Fibroblast of pulmonary artery (primary cell): ENCODE measurements around the gene NFE2L2.

Experiments
- DNase-seq: peaks from one replicate; pipeline ENCODE4 v3.0.0-alpha.2; 2010; ENCODE audit warnings: low read depth
- H3K4me3 ChIP-seq: replicated peaks from 2 replicates; pipeline ENCODE4 v1.5.1; 2011; ENCODE audit warnings: low read depth, mild to moderate bottlenecking, control low read depth, low read length, moderate library complexity
- TF ChIP-seq, protein P1 (sequence below): IDR thresholded peaks from 2 replicates; pipeline ENCODE4 v1.5.1; 2011; ENCODE audit warnings: mild to moderate bottlenecking, control low read depth, low read length, inconsistent platforms; ENCODE audit errors: missing control alignments

NFE2L2 gene

DNA sequence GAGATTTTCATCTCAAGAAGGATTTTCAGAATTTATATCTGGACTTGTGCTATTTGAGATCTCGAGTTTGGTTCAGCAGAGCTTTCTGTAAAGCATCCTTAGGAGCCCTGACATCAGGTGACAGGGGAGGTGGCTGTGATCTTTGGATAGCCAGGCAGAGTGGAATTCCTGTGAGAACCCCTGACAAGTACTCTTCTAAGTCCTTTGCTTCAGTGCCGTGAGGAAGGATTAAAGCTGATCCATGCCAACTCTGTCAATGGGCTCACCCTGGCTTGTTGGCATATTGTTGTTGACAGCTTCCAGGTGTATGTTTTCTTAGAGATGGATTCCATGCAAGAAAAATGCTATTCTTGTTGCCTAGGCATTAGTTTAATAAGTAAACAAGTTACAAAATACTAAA lies 38.0 kb upstream of the NFE2L2 start:
- TF ChIP-seq, protein P1, sequence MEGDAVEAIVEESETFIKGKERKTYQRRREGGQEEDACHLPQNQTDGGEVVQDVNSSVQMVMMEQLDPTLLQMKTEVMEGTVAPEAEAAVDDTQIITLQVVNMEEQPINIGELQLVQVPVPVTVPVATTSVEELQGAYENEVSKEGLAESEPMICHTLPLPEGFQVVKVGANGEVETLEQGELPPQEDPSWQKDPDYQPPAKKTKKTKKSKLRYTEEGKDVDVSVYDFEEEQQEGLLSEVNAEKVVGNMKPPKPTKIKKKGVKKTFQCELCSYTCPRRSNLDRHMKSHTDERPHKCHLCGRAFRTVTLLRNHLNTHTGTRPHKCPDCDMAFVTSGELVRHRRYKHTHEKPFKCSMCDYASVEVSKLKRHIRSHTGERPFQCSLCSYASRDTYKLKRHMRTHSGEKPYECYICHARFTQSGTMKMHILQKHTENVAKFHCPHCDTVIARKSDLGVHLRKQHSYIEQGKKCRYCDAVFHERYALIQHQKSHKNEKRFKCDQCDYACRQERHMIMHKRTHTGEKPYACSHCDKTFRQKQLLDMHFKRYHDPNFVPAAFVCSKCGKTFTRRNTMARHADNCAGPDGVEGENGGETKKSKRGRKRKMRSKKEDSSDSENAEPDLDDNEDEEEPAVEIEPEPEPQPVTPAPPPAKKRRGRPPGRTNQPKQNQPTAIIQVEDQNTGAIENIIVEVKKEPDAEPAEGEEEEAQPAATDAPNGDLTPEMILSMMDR: no peak
- H3K4me3 ChIP-seq: no peak overlapping the region
- no peak for DNase-seq

DNA sequence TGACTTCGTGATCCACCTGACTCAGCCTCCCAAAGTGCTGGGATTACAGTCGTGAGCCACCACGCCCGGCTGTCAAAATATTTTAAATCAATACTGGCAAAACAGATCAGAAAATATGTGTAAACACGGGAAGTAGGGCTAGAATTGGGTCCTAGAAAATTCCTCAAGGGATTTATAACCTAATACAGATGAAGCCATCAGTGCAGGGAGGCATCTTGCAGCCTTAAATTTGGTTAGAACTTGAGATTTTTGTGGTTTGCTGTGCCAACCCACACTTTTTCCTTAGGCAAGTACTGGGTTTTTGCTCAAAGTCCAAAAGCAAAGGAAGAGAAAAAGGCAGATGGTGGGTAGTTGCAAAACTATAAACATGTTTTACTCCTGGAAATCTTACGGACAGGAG lies 33.7 kb upstream of the NFE2L2 start:
- TF ChIP-seq, protein P1: no peak
- DNase-seq: no peak
- H3K4me3 ChIP-seq: no peak overlapping the region

DNA sequence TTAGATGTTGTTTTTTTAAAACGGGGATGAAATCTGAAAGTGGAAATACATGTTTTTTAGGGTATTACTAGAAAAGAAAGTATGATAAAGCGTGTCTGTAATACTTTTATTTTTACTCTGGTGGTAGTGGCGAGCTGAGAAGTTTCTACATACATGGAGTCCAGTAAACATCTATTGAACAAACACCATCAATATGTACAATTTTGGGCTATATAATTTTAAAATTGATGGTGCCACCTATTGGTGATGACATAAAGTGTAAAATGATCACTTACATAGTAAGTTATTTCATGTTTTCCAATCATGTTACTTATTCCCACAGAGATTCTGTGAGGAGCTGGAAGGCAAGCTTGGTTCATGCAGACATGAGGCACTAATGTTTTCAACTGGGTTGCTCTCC lies 31.5 kb upstream of the NFE2L2 start:
- peak overlapping the region; percentile 0 for H3K4me3 ChIP-seq
- DNase-seq: peak; percentile 54
- TF ChIP-seq, protein P1: peak; percentile 35

DNA sequence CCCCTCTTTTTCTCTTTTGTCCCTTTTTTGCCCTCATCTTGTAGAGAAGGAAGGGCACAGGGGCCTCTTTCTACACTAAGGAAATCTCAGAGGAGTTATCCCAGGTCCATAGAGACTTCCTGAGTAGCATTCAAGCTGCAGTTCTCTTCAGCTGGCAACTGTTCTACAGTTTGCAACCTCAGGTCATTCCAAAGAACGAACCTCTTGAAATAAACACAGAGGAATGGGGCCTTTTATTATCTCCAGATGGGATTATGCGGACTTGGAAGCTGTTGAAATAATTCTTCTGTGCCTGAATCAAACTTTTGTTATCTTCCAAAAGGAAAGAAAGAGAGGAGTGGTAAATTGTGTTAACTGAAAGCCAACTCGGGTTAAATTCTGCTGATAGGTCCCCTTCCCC lies 31.0 kb upstream of the NFE2L2 start:
- TF ChIP-seq, protein P1: no peak
- peak overlapping the region; percentile 0 for H3K4me3 ChIP-seq
- peak; percentile 77 for DNase-seq

DNA sequence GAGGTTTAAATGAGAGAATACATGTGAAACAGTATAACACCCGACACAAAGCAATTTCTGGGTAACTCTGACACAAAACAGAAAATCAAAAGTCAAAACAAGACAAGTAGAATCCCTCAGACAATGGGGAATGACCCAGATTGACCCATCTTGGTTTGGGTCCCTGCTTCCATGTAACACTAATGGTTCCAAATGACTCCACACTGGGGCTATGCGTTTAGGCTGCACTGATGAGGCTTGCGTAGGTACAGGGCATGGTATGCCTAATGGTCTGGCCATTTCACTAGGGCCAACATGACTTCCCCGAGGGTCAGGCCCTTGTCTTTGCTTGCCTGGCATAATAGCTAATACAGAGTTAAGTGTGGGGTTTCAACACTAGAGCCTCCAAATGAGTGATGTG lies 27.2 kb upstream of the NFE2L2 start:
- TF ChIP-seq, protein P1: no peak
- no peak for DNase-seq
- H3K4me3 ChIP-seq: no peak overlapping the region

DNA sequence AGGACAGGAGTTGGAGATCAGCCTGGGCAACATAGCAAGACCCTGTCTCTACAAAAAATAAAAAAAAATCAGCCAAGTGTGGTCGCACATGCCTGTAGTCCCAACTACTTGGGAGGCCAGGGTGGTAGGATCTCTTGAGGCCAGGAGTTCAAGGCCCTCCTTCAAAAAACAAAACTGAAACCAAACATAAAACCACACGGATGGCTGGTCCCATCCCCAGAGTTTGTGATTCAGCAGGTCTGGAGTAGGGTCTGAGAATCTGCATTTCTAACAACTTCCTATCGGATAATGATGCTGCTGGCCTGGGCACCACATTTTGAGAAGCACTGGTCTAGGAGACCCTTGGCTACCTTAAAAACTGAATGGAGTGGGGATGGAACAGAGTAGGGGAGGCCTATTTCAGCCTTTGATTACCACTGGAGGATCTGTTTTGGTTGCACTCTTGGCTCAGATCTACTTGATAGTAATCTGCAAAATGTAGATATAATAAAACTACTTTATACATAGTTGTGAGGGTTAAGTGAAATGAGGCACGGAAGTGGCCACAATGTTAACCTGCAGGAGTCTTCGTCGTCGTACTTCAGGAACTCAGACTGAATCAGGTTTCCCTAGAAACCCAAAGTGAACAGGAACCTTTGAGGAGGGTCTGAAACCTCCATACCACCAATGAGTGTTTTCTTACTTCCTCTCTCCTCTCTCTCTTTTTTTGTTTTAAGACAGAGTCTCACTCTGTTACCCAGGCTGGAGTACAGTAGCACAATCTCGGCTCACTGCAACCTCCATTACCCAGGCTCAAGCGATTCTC lies 25.5 kb upstream of the NFE2L2 start:
- TF ChIP-seq, protein P1: no peak
- H3K4me3 ChIP-seq: no peak overlapping the region
- no peak for DNase-seq

DNA sequence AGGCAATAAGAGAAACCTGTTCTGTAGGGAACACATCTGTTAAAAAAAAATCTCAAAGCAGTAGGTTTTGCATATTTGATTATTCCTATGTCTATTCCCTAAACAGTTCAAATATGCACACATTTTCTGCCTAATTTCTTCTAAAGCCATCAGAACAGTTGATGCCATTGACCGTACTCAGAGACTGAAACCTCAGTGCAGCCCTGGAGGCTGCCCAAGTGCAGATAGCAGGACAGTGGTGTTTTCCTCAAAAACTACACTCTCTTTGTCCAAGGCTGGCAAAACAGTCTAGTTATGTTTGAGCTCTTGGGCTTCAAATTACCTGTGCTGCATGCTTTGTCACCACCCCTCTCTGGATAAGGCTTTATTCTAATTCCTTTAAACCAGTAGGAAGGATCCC lies 23.3 kb upstream of the NFE2L2 start:
- TF ChIP-seq, protein P1: no peak
- no peak overlapping the region for H3K4me3 ChIP-seq
- DNase-seq: no peak
